K562 (cell line): Measurements from ENCODE around the gene AP1M1. TPM values are rescaled to one million over a fixed set of nuclear protein-coding genes. Genes with fewer than 3 reads are reported as not detected.

Experiments
- BHLHE40 ChIP-seq: IDR thresholded peaks from 2 replicates; pipeline ENCODE4 v1.6.1; 2011; ENCODE audit warnings: low read length, improper control_type of control experiment
- CBX3 ChIP-seq, 2 experiments: IDR thresholded peaks; 1 replicate in 1 of 2; 2 replicates in 1 of 2; pipeline ENCODE4 v1.6.1; 2012; ENCODE audit warnings: inconsistent platforms in 2 of 2, low read length in 2 of 2, borderline replicate concordance in 1 of 2, control low read depth in 1 of 2
- CCAR2 ChIP-seq: fragments of 200-400 bp; formaldehyde crosslinking; IDR thresholded peaks from 2 replicates; pipeline ENCODE4 v1.6.1; 2017; ENCODE audit warnings: mild to moderate bottlenecking, low read depth, low read length
- CEBPB ChIP-seq: fragments of 450-650 bp; IDR thresholded peaks from 2 replicates; pipeline ENCODE4 v1.6.1; 2016; ENCODE audit warnings: missing genetic modification characterization, missing compliant biosample characterization
- ESRRB ChIP-seq: fragments of 250-450 bp; sonication (Bioruptor Pico); IDR thresholded peaks from 2 replicates; pipeline ENCODE4 v1.5.0; 2020; ENCODE audit warnings: mild to moderate bottlenecking, moderate library complexity, borderline replicate concordance
- FOXM1 ChIP-seq, 2 experiments: fragments of 450-650 bp in 1 of 2; sonication (generic) in 1 of 2; formaldehyde crosslinking in 1 of 2; IDR thresholded peaks; 2 replicates each; pipeline versions ENCODE4 v1.6.1 to v1.9.0; 2017 to 2022; ENCODE audit warnings: low read depth in 2 of 2, mild to moderate bottlenecking in 2 of 2, missing genetic modification reagents in 1 of 2, moderate library complexity in 1 of 2
- KLF10 ChIP-seq: fragments of 250-450 bp; sonication (Bioruptor Pico); IDR thresholded peaks from 2 replicates; pipeline ENCODE4 v1.6.1; 2021; ENCODE audit warnings: matching md5 sums
- NR2C2 ChIP-seq, 2 experiments: fragments of 200-800 bp in 1 of 2; sonication (Bioruptor generic) in 1 of 2; sonication (generic) in 1 of 2; formaldehyde crosslinking in 1 of 2; IDR thresholded peaks; 2 replicates each; pipeline versions ENCODE4 v1.6.1 to v1.8.0; 2016 to 2022; ENCODE audit warnings: mild to moderate bottlenecking in 1 of 2, missing compliant biosample characterization in 1 of 2, missing genetic modification characterization in 1 of 2, missing genetic modification reagents in 1 of 2
- NRF1 ChIP-seq, 2 experiments: fragments of 450-650 bp; IDR thresholded peaks in 1 of 2; conservative IDR thresholded peaks in 1 of 2; 2 replicates each; pipeline ENCODE4 v1.6.1; 2014; ENCODE audit warnings: mild to moderate bottlenecking in 2 of 2
- PTRF ChIP-seq: fragments of 450-650 bp; IDR thresholded peaks from 2 replicates; pipeline ENCODE4 v1.6.1; 2016; ENCODE audit warnings: mild to moderate bottlenecking, missing genetic modification characterization, missing compliant biosample characterization
- RCOR1 ChIP-seq, 2 experiments: IDR thresholded peaks; 2 replicates each; pipeline ENCODE4 v1.6.1; 2012; ENCODE audit warnings: low read depth in 2 of 2, low read length in 2 of 2, borderline replicate concordance in 1 of 2, improper control_type of control experiment in 1 of 2
- RFX5 ChIP-seq: IDR thresholded peaks from 2 replicates; pipeline ENCODE4 v1.6.1; 2011; ENCODE audit warnings: low read depth, mild to moderate bottlenecking, improper control_type of control experiment, low read length
- SAFB2 ChIP-seq: fragments of 200-400 bp; formaldehyde crosslinking; IDR thresholded peaks from 2 replicates; pipeline ENCODE4 v1.6.1; 2018; ENCODE audit warnings: borderline replicate concordance, low read length, low read depth, moderate library complexity; ENCODE audit not compliant: severe bottlenecking
- SIX5 ChIP-seq, 2 experiments: IDR thresholded peaks; 2 replicates each; pipeline ENCODE4 v1.6.1; 2011; ENCODE audit warnings: low read length in 2 of 2, borderline replicate concordance in 1 of 2, low read depth in 1 of 2, mild to moderate bottlenecking in 1 of 2, moderate library complexity in 1 of 2; ENCODE audit not compliant: insufficient read depth in 1 of 2
- SMAD3 ChIP-seq: fragments of 450-650 bp; formaldehyde crosslinking; conservative IDR thresholded peaks from 2 replicates; pipeline ENCODE4 v1.4.0; 2020; ENCODE audit warnings: mild to moderate bottlenecking
- SMARCC2 ChIP-seq: fragments of 450-650 bp; IDR thresholded peaks from 2 replicates; pipeline ENCODE4 v1.6.1; 2017; ENCODE audit warnings: antibody characterized with exemption, moderate library complexity, mild to moderate bottlenecking, low read depth
- SREBF1 ChIP-seq: fragments of 150-350 bp; IDR thresholded peaks from 2 replicates; pipeline ENCODE4 v1.6.1; 2014; ENCODE audit warnings: antibody characterized with exemption, low read depth, low read length, borderline replicate concordance
- ZNF121 ChIP-seq: sonication (generic); formaldehyde crosslinking; conservative IDR thresholded peaks from 2 replicates; pipeline ENCODE4 v1.8.0; 2022; ENCODE audit warnings: missing genetic modification reagents
- ZNF174 ChIP-seq: fragments of 250-450 bp; sonication (Bioruptor Pico); IDR thresholded peaks from 2 replicates; pipeline ENCODE4 v1.4.0; 2020; ENCODE audit warnings: mild to moderate bottlenecking
- ZNF324 ChIP-seq: fragments of 250-450 bp; sonication (Bioruptor Pico); IDR thresholded peaks from 2 replicates; pipeline ENCODE4 v1.4.0; 2020; ENCODE audit warnings: mild to moderate bottlenecking
- ZNF41 ChIP-seq: fragments of 250-450 bp; sonication (Bioruptor Pico); conservative IDR thresholded peaks from 2 replicates; pipeline ENCODE4 v1.4.0; 2020; ENCODE audit warnings: mild to moderate bottlenecking
- ZNF77 ChIP-seq: fragments of 250-450 bp; sonication (Bioruptor Pico); IDR thresholded peaks from 2 replicates; pipeline ENCODE4 v1.5.0; 2020
- polyA plus RNA-seq, 8 experiments: library from polyadenylated mRNA; depleted of rRNA in 4 of 8; stranded (reverse) in 5 of 8; unstranded in 3 of 8; fragments of >200 nt; fragmentation: Nextera tagmentation in 2 of 8; fragmentation: Illumina TruSeq in 1 of 8; extraction: Ambion mirVana in 2 of 8; extraction: Trizol in 1 of 8; gene quantifications; 2 replicates each; pipeline versions ENCODE4 v1.2.1 to v1.2.3, GENCODE V29; 2011 to 2014; ENCODE audit warnings: inconsistent platforms in 1 of 8, missing spikeins in 1 of 8
- total RNA-seq, 7 experiments: library from RNA; depleted of rRNA in 6 of 7; stranded (reverse); fragments of >200 nt in 6 of 7; fragmentation: Illumina TruSeq in 2 of 7; extraction: Trizol in 2 of 7; gene quantifications; 2 replicates each; pipeline versions ENCODE4 v1.2.1 to v1.2.3, GENCODE V29; 2011 to 2021; ENCODE audit warnings: low replicate concordance in 1 of 7
- TF ChIP-seq, protein P1 (sequence below): fragments of 450-650 bp; IDR thresholded peaks from 2 replicates; pipeline ENCODE4 v1.6.1; 2016
- TF ChIP-seq, protein P2 (sequence below): fragments of 450-650 bp; IDR thresholded peaks from 2 replicates; pipeline ENCODE4 v1.6.1; 2017; ENCODE audit warnings: antibody characterized with exemption
- TF ChIP-seq, protein P3 (sequence below): fragments of 250-450 bp; sonication (Bioruptor Pico); IDR thresholded peaks from 2 replicates; pipeline ENCODE4 v1.6.1; 2021; ENCODE audit warnings: mild to moderate bottlenecking
- TF ChIP-seq, protein P4 (sequence below): fragments of 250-450 bp; sonication (Bioruptor Pico); IDR thresholded peaks from 2 replicates; pipeline ENCODE4 v1.8.0; 2022; ENCODE audit warnings: moderate library complexity, mild to moderate bottlenecking, inconsistent platforms

AP1M1 gene
- total and polyA plus RNA-seq, 9 of the 15 experiments (the other 6 are each of a cell fraction or from before 2014, with no cell fraction given) = 0.87 to 56.2 (median 29.1) TPM

DNA sequence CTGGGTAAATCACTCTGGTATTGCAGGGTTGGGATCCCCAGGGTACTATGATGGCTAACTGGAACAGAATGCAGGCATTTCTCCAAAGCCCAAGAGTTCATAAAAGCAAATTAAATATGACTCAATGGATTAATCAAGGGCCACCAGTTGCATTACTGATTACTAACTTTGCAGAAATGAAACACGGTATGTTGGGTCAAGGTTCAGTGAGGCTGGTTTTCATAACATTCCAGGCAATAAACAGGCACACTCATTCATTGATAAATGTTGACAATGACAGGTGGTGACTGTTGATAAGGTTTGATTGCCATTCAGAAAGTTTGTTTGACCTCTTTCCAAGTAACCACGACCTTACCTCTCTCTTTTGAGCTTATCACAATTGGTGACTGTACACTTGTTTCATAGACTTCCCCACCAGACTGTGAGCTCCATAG is 506 bp upstream of the AP1M1 start (continued):
- TF ChIP-seq, protein P1, sequence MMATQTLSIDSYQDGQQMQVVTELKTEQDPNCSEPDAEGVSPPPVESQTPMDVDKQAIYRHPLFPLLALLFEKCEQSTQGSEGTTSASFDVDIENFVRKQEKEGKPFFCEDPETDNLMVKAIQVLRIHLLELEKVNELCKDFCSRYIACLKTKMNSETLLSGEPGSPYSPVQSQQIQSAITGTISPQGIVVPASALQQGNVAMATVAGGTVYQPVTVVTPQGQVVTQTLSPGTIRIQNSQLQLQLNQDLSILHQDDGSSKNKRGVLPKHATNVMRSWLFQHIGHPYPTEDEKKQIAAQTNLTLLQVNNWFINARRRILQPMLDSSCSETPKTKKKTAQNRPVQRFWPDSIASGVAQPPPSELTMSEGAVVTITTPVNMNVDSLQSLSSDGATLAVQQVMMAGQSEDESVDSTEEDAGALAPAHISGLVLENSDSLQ = peak; percentile 91
- TF ChIP-seq SIX5 (IDR thresholded peaks at IDR 0.05; ENCODE audit: borderline replicate concordance in 1 of 2, insufficient read depth in 1 of 2, low read depth in 1 of 2, low read length in 2 of 2) (no peak), SMAD3 (CRISPR knock-in tag) (no peak), FOXM1 (IDR thresholded peaks at IDR 0.05; ENCODE audit: low read depth) (peak; percentile 84), FOXM1 (CRISPR knock-in tag; IDR thresholded peaks at IDR 0.05; ENCODE audit: low read depth) (no peak), ZNF174 (CRISPR knock-in tag) (no peak), ESRRB (no peak), KLF10 (CRISPR knock-in tag) (no peak), RFX5 (no peak), CBX3 (IDR thresholded peaks at IDR 0.05; ENCODE audit: borderline replicate concordance in 1 of 2, low read length in 2 of 2) (no peak), CEBPB (no peak), ZNF77 (no peak), NR2C2 (CRISPR knock-in tag; IDR thresholded peaks at IDR 0.05) (peak; percentile 76), NR2C2 (tag; IDR thresholded peaks at IDR 0.05) (peak; percentile 89; the same call in 1 of the 2 replicates), RCOR1 (IDR thresholded peaks at IDR 0.05; ENCODE audit: borderline replicate concordance in 1 of 2, low read depth in 2 of 2, low read length in 2 of 2) (peak in 1 of 2 experiments; percentile 98; a peak in 2 of 4 replicates), SAFB2 (no peak), SREBF1 (no peak), BHLHE40 (0 out of 2 replicates have a peak, but pooled peaks have one; percentile 37), ZNF324 (CRISPR knock-in tag) (no peak), ZNF121 (no peak), NRF1 (conservative IDR thresholded peaks at IDR 0.05 in 1 of 2, IDR thresholded peaks at IDR 0.05 in 1 of 2) (no peak), ZNF41 (CRISPR knock-in tag) (no peak), PTRF (tag) (no peak), CCAR2 (no peak), SMARCC2 (peak; percentile 77)
- TF ChIP-seq, protein P2, sequence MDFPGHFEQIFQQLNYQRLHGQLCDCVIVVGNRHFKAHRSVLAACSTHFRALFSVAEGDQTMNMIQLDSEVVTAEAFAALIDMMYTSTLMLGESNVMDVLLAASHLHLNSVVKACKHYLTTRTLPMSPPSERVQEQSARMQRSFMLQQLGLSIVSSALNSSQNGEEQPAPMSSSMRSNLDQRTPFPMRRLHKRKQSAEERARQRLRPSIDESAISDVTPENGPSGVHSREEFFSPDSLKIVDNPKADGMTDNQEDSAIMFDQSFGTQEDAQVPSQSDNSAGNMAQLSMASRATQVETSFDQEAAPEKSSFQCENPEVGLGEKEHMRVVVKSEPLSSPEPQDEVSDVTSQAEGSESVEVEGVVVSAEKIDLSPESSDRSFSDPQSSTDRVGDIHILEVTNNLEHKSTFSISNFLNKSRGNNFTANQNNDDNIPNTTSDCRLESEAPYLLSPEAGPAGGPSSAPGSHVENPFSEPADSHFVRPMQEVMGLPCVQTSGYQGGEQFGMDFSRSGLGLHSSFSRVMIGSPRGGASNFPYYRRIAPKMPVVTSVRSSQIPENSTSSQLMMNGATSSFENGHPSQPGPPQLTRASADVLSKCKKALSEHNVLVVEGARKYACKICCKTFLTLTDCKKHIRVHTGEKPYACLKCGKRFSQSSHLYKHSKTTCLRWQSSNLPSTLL = no peak
- TF ChIP-seq, protein P3, sequence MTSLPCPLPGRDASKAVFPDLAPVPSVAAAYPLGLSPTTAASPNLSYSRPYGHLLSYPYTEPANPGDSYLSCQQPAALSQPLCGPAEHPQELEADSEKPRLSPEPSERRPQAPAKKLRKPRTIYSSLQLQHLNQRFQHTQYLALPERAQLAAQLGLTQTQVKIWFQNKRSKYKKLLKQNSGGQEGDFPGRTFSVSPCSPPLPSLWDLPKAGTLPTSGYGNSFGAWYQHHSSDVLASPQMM (CRISPR knock-in tag) = no peak
- TF ChIP-seq, protein P4, sequence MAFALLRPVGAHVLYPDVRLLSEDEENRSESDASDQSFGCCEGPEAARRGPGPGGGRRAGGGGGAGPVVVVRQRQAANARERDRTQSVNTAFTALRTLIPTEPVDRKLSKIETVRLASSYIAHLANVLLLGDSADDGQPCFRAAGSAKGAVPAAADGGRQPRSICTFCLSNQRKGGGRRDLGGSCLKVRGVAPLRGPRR (CRISPR knock-in tag) = no peak
